Measurements from ENCODE around the gene CLNK.

GRCh38 chr4:10704430-10704810, 19.9 kb upstream of the CLNK start:
- TF ChIP-seq TCF7L2 (IDR thresholded peaks at IDR 0.05; ENCODE audit: borderline replicate concordance, extremely low read depth, insufficient read depth, insufficient read length) (no peak), RAD21 (IDR thresholded peaks at IDR 0.05; ENCODE audit: low read depth) (no peak), CTCF (IDR thresholded peaks at IDR 0.05 in 2 of 3, conservative IDR thresholded peaks at IDR 0.05 in 1 of 3; ENCODE audit: borderline replicate concordance in 1 of 3, insufficient read depth in 1 of 3, low read depth in 2 of 3, low read length in 2 of 3) (no peak), REST (IDR thresholded peaks at IDR 0.05; ENCODE audit: low read depth) (no peak), ATF3 (IDR thresholded peaks at IDR 0.05) (no peak), POLR2AphosphoS5 (IDR thresholded peaks at IDR 0.05; ENCODE audit: low read depth, low read length) (no peak), YY1 (IDR thresholded peaks at IDR 0.05; ENCODE audit: extremely low read depth, insufficient replicate concordance, low read depth, low read length) (no peak), SRF (IDR thresholded peaks at IDR 0.05; ENCODE audit: low read depth) (no peak)

Data from HCT116 (cell line).